NCI-H2196 (cell line): Measurements from ENCODE around the gene IFNAR1.

Source experiments
- DNase-seq: peaks from one replicate; lab custom pipeline; 2025; ENCODE audit not compliant: unreplicated experiment; lab: John Stamatoyannopoulos, UW

IFNAR1 gene

DNA sequence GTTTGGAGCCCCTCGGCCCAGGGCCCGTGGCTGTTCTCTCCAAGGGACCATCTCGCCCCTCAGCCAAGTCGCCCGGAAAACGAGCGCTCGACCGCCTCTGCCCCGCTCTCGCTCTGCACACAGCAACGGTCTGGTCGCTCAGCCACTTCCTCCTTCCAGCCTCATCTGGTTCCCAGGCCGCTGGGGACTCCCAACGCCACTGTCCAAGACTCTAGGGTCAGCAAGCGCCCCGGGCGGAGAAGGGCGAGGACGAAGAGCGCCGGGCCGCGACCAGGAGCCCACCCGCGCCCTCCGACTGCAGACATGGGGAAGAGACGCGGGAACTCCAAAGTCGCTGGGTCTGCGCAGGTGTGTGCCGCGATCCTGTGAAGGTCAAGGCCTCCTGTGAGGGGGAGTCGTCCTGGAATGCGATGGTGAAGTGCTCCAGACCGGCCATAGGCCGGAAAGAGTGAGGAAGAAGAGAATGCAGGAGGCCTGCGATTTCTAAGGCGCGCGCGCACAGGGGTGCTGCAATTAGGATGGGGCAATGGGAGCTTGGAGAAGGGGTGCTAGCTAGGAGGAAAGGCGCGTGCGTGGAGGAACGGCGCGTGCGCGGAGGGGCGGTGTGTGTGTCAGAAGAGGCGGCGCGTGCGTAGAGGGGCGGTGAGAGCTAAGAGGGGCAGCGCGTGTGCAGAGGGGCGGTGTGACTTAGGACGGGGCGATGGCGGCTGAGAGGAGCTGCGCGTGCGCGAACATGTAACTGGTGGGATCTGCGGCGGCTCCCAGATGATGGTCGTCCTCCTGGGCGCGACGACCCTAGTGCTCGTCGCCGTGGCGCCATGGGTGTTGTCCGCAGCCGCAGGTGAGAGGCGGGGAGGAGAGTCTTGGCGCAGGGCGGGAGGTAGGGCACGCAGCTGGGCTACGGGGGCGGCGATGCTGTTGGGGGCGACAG is at the start of gene IFNAR1:
TSS of gene IFNAR1 (plus strand) at position 680 of the 931 bp plus-strand sequence. CDS start at position 766, 86 bp downstream.
- peak; percentile 96 for DNase-seq

DNA sequence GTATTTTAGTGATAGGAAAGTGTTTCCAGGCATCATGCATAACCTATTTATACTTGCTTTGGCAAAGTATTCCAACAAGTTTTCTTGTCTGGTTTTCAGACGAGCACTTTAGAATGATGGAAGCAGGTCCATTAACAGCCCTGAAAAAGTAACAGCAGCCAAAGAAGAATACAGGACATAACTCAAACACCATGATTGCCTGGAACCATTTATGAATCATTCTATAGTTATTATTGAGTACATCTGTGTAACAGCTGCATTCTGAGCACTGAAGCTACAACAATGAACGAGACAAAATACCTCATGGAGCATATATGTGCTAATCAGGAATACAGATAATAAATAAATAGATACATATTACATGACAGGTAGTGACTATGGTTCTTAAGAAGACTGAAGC is 46.0 kb upstream of the IFNAR1 start:
- DNase-seq = no peak

- DNase-seq = no peak
These were observed 45.4 kb upstream of the IFNAR1 start for GRCh38 chr21:33279330-33279820.

DNA sequence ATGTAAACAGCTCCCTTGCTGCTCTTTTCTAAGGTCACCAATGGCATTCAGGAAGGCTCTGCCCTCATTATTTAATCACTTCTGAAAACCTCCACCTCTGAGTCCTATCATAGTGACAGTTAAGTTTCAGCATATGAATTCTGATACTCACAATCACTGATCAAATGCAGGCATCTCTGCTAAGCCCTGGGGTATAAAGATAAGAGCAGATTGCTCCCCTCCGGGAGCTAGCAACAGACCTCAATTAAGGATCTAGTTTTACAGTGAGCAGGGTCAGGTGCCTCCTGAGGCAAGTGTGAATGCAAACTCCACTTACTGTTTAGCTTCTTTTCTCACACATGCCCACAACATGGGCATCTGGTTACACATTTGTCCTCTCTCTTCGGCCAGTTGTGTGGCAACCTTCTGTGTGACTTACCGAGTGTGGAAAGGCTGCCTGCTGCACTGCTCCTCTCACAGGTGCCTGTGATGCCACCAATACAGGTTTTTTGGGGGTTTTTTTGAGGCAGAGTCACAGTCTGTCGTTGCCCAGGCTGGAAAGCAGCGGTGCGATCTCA is 43.6 kb upstream of the IFNAR1 start:
- no peak for DNase-seq

DNA sequence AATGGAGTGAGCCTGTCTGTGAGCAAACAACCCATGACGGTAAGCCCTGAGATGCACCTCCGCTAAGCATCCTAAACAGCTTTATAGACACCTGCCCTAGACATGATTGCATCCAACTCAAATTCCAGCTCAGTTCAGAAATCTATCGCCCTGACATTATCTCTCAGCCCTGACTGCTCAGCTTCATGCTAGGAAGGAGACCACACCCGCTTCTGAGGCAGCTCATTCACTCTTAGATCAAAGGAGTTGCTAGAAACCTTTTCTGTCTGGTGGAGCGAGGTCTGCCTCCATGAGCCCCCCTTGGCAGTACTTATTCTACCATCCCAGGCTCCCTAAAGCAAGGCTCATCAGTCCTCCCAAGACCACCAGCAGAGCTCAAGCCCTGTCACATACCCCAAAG is 41.6 kb upstream of the IFNAR1 start:
- DNase-seq = no peak

GRCh38 chr21:33286076-33286475 is 38.7 kb upstream of the IFNAR1 start:
- no peak for DNase-seq

DNA sequence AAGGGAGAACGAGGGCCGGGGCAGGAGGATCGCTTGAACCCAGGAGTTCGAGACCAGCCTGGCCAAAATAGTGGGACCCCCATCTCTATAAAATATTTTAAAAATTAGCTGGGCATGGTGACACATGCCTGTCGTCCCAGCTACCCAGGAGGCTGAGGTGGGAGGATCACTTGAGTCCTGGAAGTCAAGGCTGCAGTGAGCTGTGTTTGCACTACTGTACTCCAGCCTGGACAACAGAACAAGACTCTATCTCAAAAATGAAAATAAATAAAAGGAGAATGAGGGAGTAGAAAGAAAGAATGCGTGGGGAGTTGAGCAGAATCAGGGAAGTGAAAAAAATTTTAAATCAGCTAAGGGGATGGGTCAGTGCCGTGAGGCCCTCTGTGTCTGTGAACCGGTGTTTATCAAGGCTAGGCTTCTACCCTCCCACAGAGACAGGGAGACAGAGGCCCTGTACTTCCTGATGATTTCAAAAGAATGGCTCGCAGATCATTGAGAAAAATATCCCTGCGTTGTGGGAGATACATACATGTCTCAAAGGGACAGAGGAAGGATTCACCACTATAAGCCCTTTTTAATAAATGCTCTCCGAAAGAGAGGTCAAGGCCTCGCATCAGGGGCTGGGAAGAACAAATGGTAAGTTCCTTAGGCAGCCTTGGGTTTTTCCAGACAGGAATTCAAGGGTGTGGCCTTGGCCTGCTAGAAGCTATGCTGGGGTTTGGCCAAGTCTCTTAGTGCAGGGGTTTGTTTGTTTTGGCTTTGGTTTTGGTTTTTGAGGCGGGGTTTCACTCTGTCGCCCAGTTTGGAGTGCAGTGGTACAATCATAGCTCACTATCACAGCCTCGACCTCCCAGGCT is 37.9 kb upstream of the IFNAR1 start:
- peak; percentile 20 for DNase-seq

DNA sequence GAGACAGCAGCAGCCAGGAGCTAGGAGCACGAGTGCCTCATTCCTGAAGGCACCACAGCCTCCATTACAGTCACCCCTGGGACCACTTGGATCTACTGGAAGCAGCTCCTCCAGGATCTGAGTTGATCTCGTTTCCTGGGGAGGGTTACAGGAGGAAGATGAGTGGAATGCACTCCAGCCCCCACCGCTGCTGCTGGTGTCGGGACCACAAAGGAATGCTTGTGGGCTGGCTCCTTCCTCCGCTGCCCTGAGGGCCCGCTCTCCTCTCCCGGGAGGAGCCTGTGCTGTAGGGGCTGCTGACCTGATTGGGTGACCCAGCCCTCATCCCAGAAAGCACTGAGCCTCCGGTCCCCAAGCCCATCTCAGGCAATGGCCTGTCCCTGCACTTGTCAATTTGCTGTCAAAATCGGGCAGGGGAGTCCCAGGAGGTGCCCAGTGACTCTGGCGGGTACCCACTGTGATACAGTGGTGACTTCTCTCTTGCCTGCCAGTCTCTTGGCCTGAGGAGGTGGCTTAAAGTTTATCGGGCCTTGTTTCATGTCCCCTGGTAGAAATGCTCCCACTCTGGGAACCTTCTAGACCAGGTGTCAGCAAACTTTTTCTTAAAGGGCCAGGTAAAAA is 35.5 kb upstream of the IFNAR1 start:
- no peak for DNase-seq

- peak; percentile 86 for DNase-seq
These were observed 34.3 kb upstream of the IFNAR1 start for GRCh38 chr21:33290441-33290840.

GRCh38 chr21:33291686-33292085 is 33.1 kb upstream of the IFNAR1 start:
- DNase-seq = no peak

DNA sequence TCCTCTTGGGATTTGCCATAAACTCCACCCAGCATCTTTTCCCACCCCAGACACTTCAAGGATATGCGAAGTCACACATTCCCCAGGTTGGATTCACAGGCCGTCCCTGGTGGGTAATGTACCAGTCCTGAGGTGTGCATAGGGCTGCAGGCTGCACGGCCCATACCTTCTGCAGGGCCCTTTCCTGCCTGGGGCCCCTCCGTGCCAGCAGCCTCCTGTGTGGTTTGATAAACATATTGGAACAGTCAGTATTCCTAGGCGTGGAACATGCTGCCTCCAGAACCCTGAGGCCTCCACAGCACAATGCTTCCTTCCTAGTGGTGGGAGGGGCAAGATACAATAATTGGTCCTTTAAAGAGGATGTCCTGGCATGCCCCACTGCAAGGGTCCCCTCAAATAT is 32.0 kb upstream of the IFNAR1 start:
- no peak for DNase-seq

GRCh38 chr21:33293136-33293535 is 31.6 kb upstream of the IFNAR1 start:
- DNase-seq = no peak

DNA sequence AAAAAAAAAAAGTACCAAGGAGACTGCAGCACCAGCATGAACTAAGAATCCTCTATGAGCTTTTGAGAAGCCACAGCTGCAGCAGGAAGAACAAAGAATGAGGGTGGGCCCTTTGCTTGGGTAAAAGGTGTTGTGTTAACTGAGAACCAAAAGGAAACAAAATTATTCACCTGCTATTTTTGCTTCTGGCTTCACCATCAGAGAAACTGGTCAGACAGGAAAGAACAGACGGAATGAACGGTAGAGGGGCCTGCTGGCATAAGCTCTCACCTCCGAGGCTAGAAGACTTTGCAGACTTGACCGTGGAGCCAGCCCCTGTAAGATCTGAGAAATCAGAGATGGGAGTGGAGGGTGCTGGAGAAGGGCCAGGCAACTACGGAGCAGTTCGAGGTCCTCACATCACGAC is 31.0 kb upstream of the IFNAR1 start:
- DNase-seq = peak; percentile 35

- no peak for DNase-seq
These were observed 28.6 kb upstream of the IFNAR1 start for GRCh38 chr21:33296156-33296555.

- DNase-seq = no peak
These were observed 25.5 kb upstream of the IFNAR1 start for GRCh38 chr21:33299181-33299752.

GRCh38 chr21:33300701-33301631 is 23.8 kb upstream of the IFNAR1 start:
- DNase-seq = peak; percentile 51

GRCh38 chr21:33301632-33302002 is 23.2 kb upstream of the IFNAR1 start:
- DNase-seq = no peak

- DNase-seq = no peak
These were observed 22.7 kb upstream of the IFNAR1 start for GRCh38 chr21:33302055-33302454.

DNA sequence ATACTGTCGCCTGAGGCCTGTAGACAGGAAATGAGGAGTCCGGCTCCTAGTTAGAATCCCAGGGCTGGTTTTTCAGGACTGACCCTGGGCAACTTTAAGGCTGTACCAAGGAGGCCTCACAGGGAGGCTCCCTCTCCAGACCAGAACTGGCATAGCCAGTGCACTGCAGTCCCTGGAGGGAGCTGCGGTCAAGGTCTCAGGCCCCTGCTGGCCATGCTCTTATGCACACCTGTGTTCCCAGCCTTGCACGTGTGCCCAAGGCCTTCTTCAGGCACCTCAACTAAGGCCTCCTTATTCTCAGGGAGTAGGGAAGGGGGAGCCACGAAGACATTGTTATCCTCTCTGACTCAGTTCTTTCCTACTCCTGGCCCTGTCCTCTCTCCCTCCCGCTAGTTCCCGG is 22.0 kb upstream of the IFNAR1 start:
- no peak for DNase-seq

GRCh38 chr21:33305344-33305671 is 19.5 kb upstream of the IFNAR1 start:
- DNase-seq = no peak
